GM12892 (cell line): ENCODE data around the gene R3HDM2.

Experiments used
- POLR2A ChIP-seq: IDR thresholded peaks from 2 replicates; pipeline ENCODE4 v1.6.1; 2011; ENCODE audit warnings: low read depth, low read length, control low read depth
- TAF1 ChIP-seq: IDR thresholded peaks from 2 replicates; pipeline ENCODE4 v1.6.1; 2011; ENCODE audit warnings: low read depth, mild to moderate bottlenecking, control low read depth, low read length, borderline replicate concordance

- no peak for TF ChIP-seq POLR2A
- TF ChIP-seq TAF1 = no peak
Measured at GRCh38 chr12:57342207-57342691, 88.6 kb downstream of the R3HDM2 start.
